GM06990 (cell line): ENCODE results near the gene MOCS1.

Experiments used
- DNase-seq: peaks from one replicate; pipeline ENCODE4 v3.0.0-alpha.2; 2011; ENCODE audit not compliant: insufficient read length; ENCODE audit errors: extremely low read depth
- H3K27me3 ChIP-seq: replicated peaks from 2 replicates; pipeline ENCODE4 v1.6.0; 2011; ENCODE audit warnings: low read length; ENCODE audit not compliant: control insufficient read depth, insufficient read depth
- H3K36me3 ChIP-seq: 2 replicates; pipeline ENCODE4 v1.5.1; 2011; ENCODE audit warnings: low read length; ENCODE audit not compliant: control insufficient read depth, insufficient read depth
- H3K4me3 ChIP-seq: replicated peaks from 2 replicates; pipeline ENCODE4 v1.5.1; 2011; ENCODE audit warnings: low read depth, mild to moderate bottlenecking, control low read depth, low read length
- TF ChIP-seq, protein P1 (sequence below): IDR thresholded peaks from 2 replicates; pipeline ENCODE4 v1.5.1; 2011; ENCODE audit warnings: low read length, control low read depth, mild to moderate bottlenecking, inconsistent platforms; ENCODE audit not compliant: insufficient read depth, poor library complexity, severe bottlenecking

Gene MOCS1

DNA sequence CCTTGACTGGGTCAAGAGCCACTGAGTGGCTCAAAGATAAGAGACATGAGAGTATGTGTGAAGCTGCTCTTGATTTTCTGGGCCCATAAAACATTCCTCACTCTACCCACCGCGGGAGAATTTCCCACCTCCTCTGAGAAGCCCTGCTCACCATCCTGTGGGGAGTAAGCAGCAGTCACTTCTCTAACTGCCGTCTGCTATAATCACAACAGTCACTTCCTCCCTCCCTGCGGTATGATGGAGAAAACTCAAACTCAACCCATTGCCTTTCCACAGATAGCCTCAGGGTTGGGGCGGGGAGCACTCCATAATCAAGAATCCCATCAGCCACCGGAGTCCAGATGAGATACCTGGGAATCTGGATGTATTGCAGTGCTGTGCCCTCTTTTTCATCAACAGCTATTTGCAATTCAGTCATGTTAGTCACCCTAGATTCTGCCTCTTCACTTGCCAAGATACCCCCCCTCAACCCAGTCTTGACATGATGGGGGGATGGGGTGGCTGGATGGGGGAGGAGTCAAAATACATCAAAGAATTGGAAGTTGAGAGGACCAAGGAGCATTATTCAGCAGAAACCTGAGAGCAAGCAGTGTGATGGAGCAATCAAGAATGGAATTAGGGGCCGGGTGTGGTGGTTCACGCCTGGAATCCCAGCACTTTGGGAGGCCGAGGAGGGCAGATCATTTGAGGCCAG lies 5.1 kb downstream of the MOCS1 start:
- no peak for DNase-seq
- H3K4me3 ChIP-seq, result no peak overlapping the region
- no peaks in the 10 kb centered on the region for H3K36me3 ChIP-seq
- H3K27me3 ChIP-seq, result no peaks in the 10 kb centered on the region; the same call in 1 of the 2 replicates
- TF ChIP-seq, protein P1, sequence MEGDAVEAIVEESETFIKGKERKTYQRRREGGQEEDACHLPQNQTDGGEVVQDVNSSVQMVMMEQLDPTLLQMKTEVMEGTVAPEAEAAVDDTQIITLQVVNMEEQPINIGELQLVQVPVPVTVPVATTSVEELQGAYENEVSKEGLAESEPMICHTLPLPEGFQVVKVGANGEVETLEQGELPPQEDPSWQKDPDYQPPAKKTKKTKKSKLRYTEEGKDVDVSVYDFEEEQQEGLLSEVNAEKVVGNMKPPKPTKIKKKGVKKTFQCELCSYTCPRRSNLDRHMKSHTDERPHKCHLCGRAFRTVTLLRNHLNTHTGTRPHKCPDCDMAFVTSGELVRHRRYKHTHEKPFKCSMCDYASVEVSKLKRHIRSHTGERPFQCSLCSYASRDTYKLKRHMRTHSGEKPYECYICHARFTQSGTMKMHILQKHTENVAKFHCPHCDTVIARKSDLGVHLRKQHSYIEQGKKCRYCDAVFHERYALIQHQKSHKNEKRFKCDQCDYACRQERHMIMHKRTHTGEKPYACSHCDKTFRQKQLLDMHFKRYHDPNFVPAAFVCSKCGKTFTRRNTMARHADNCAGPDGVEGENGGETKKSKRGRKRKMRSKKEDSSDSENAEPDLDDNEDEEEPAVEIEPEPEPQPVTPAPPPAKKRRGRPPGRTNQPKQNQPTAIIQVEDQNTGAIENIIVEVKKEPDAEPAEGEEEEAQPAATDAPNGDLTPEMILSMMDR, result no peak

DNA sequence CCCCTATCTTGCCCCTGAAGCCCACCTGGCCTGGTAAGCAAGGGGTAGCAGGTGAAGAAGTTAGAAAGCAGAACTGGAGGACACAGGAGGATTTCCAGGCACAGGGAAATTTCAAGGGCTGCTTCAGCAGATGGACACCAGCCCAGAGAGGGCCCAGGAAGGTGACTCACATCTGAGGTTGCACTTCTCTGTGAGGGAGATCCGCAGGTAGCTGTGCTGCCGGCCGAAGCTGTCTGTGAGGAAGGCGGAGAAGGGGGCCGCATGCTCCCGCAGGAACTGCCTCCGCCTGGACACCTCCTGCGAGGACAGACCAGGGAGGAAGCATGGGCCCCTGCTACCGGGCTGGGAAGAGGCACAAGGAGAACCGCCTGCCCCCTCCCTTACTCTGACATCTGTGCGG lies 7.1 kb downstream of the MOCS1 start:
- no peak overlapping the region for H3K4me3 ChIP-seq
- no peak for DNase-seq
- no peaks in the 10 kb centered on the region for H3K36me3 ChIP-seq
- TF ChIP-seq, protein P1, result no peak
- no peaks in the 10 kb centered on the region for H3K27me3 ChIP-seq

DNA sequence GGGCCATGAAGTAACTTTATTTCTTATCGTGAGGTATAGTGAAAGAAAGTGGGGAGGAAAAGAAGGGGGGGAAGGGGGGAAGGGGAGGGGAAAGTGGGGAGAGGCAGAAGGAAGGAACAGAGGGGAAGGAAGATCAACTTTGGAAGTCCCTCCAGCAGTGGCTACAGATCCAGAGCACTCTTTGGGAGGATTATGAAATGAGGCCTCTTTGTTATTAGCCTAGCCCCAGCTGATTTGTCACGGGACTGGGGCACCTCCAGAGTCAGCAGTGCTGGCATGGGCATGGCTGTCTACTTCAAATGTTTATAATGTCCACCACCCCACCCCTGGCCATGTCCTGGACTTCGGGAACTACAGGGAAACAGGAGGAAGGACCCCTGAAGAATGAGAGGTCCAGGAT lies 7.6 kb downstream of the MOCS1 start:
- no peak for DNase-seq
- TF ChIP-seq, protein P1, result no peak
- no peak overlapping the region for H3K4me3 ChIP-seq
- no peaks in the 10 kb centered on the region for H3K27me3 ChIP-seq
- H3K36me3 ChIP-seq, result no peaks in the 10 kb centered on the region

DNA sequence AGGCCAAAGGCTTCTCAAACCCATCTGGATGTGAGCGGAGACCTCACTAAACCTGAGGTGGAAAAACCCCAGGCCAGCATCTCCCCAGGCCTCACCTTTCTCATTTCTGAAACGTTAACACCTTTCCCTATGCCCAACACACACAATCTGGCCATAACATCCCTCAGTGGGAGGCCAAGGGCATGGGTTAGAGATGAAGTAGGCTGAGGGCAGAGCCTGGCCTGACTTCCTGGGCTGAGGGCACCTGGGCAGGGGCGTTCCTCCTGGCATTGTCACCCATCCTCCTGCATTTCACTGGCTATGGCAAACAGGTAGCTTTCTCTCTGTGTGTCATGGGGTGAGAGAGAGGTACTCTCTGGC lies 8.4 kb downstream of the MOCS1 start:
- Histone ChIP-seq H3K36me3 (no peaks in the 10 kb centered on the region), H3K4me3 (no peak overlapping the region), H3K27me3 (no peaks in the 10 kb centered on the region)
- DNase-seq, result no peak
- TF ChIP-seq, protein P1, result no peak

DNA sequence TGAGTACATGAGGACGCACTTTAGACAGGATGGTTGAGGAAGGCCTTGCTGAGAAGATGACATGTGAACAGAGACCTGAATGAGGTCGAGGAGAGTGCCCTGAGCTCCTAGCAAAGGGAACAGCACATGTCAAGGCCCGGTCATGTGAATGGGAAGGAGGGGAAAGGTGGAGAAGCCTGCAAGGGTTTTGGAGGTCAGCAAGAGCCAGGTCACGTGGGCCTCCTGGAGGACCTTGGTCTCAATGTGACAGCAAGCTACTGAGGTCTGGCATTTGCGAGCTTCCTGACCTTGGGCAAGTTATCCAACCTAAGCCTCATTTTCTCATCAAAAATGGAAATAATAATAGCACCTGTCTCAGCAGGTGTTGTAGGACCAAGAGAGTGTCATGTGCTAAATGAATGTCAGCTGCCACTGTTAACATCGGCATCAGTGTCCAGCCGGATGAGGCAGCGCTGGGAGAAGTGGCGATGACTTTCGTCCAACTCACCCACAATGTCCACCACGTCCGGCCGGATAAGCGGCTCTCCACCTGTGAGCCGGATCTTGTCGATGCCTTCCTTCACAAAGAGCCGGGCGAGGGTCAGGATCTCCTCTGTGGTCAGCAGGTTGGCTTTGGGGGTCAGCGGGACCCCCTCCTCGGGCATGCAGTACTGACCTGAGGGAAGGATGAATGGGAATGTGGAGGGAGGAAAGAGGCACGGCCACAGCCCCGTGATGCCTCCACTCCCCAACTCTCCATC lies 8.9 kb downstream of the MOCS1 start:
- Histone ChIP-seq H3K4me3 (no peak overlapping the region), H3K27me3 (no peaks in the 10 kb centered on the region), H3K36me3 (no peaks in the 10 kb centered on the region)
- TF ChIP-seq, protein P1, result no peak
- DNase-seq, result no peak
